H1 (cell line): ENCODE results near the gene GID8. TPM values are rescaled to one million over a fixed set of nuclear protein-coding genes. Genes with fewer than 3 reads are reported as not detected.

Experiments
- BCL11A ChIP-seq, 2 experiments: IDR thresholded peaks; one replicate each; pipeline ENCODE4 v1.6.1; 2011; ENCODE audit warnings: low read depth in 2 of 2, low read length in 2 of 2, mild to moderate bottlenecking in 2 of 2
- CEBPB ChIP-seq: IDR thresholded peaks from 2 replicates; pipeline ENCODE4 v1.6.1; 2012; ENCODE audit warnings: low read depth, low read length
- CHD1 ChIP-seq: IDR thresholded peaks from 2 replicates; pipeline ENCODE4 v1.6.1; 2012; ENCODE audit warnings: low read depth, low read length, improper control_type of control experiment
- EP300 ChIP-seq, 2 experiments: IDR thresholded peaks; 1 replicate in 1 of 2; 2 replicates in 1 of 2; pipeline ENCODE4 v1.6.1; 2011 to 2012; ENCODE audit warnings: low read depth in 2 of 2, low read length in 2 of 2, mild to moderate bottlenecking in 2 of 2, borderline replicate concordance in 1 of 2, inconsistent platforms in 1 of 2, moderate library complexity in 1 of 2
- EZH2 ChIP-seq: fragments of 200-600 bp; sonication (generic); IDR thresholded peaks from 2 replicates; pipeline ENCODE4 v1.7.1; 2012; ENCODE audit warnings: low read depth, mild to moderate bottlenecking, moderate library complexity, low read length, inconsistent platforms; ENCODE audit not compliant: severe bottlenecking
- HDAC2 ChIP-seq, 2 experiments: fragments of 300-600 bp in 1 of 2; sonication (generic) in 1 of 2; IDR thresholded peaks; 2 replicates each; pipeline ENCODE4 v1.6.1; 2011 to 2012; ENCODE audit warnings: low read depth in 2 of 2, low read length in 2 of 2, mild to moderate bottlenecking in 2 of 2, moderate library complexity in 2 of 2, borderline replicate concordance in 1 of 2, inconsistent platforms in 1 of 2
- NRF1 ChIP-seq: IDR thresholded peaks from 2 replicates; pipeline ENCODE4 v1.6.1; 2011; ENCODE audit warnings: mild to moderate bottlenecking, low read depth, low read length, improper control_type of control experiment
- RFX5 ChIP-seq: IDR thresholded peaks from 2 replicates; pipeline ENCODE4 v1.6.1; 2011; ENCODE audit warnings: low read depth, low read length, improper control_type of control experiment, borderline replicate concordance
- SIX5 ChIP-seq: IDR thresholded peaks from 2 replicates; pipeline ENCODE4 v1.6.1; 2011; ENCODE audit warnings: mild to moderate bottlenecking, low read depth, low read length
- polyA plus RNA-seq, 7 experiments: library from polyadenylated mRNA; depleted of rRNA in 3 of 7; stranded (reverse) in 5 of 7; unstranded in 2 of 7; fragments of >200 nt in 5 of 7; fragments of 200-250 nt in 2 of 7; gene quantifications; 1 replicate in 5 of 7; 2 replicates in 1 of 7; 4 replicates in 1 of 7; pipeline versions ENCODE4 v1.2.1 to v1.2.3, GENCODE V29; 2011 to 2013; ENCODE audit warnings: missing spikeins in 2 of 7, mixed read lengths in 2 of 7
- total RNA-seq: library from RNA; stranded (reverse); fragmentation: NEBNext Ultra II Directional; extraction: Animal tissue kit (Norgen Biotek cat#: 25700); gene quantifications from 2 replicates; pipeline ENCODE4 v1.2.1, GENCODE V29; 2021
- TF ChIP-seq, protein P1 (sequence below): fragments of 300-600 bp; sonication (generic); IDR thresholded peaks from 2 replicates; pipeline ENCODE4 v1.7.1; 2012; ENCODE audit warnings: low read length, moderate library complexity, mild to moderate bottlenecking, inconsistent platforms; ENCODE audit not compliant: insufficient replicate concordance
- TF ChIP-seq, protein P2 (sequence below): IDR thresholded peaks from 2 replicates; pipeline ENCODE4 v1.6.1; 2012; ENCODE audit warnings: inconsistent platforms

The GID8 gene
- total and polyA plus RNA-seq, 2 of the 8 experiments (the other 6 are each of a cell fraction or from before 2014, with no cell fraction given), result 39.7 to 72.9 TPM

DNA sequence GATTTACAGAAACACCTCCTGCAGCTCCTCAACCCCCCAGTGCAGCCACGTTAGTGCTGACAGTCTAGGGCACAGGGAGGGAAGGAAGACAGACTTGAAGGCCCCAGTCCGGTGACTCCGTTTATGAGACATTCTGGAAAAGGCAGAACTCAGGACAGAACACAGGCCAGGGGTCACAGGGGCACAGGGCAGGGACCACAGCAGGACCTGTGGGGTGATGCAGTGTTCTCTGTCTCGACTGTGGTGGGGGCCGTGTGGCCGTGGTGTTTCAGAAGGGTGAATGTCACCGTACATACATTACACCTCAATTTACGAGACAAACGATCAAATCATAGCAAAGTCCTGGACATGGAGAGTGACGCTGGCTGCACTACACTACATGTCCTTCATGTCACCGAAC lies 57.5 kb downstream of the GID8 start (continued):
- TF ChIP-seq, protein P1, sequence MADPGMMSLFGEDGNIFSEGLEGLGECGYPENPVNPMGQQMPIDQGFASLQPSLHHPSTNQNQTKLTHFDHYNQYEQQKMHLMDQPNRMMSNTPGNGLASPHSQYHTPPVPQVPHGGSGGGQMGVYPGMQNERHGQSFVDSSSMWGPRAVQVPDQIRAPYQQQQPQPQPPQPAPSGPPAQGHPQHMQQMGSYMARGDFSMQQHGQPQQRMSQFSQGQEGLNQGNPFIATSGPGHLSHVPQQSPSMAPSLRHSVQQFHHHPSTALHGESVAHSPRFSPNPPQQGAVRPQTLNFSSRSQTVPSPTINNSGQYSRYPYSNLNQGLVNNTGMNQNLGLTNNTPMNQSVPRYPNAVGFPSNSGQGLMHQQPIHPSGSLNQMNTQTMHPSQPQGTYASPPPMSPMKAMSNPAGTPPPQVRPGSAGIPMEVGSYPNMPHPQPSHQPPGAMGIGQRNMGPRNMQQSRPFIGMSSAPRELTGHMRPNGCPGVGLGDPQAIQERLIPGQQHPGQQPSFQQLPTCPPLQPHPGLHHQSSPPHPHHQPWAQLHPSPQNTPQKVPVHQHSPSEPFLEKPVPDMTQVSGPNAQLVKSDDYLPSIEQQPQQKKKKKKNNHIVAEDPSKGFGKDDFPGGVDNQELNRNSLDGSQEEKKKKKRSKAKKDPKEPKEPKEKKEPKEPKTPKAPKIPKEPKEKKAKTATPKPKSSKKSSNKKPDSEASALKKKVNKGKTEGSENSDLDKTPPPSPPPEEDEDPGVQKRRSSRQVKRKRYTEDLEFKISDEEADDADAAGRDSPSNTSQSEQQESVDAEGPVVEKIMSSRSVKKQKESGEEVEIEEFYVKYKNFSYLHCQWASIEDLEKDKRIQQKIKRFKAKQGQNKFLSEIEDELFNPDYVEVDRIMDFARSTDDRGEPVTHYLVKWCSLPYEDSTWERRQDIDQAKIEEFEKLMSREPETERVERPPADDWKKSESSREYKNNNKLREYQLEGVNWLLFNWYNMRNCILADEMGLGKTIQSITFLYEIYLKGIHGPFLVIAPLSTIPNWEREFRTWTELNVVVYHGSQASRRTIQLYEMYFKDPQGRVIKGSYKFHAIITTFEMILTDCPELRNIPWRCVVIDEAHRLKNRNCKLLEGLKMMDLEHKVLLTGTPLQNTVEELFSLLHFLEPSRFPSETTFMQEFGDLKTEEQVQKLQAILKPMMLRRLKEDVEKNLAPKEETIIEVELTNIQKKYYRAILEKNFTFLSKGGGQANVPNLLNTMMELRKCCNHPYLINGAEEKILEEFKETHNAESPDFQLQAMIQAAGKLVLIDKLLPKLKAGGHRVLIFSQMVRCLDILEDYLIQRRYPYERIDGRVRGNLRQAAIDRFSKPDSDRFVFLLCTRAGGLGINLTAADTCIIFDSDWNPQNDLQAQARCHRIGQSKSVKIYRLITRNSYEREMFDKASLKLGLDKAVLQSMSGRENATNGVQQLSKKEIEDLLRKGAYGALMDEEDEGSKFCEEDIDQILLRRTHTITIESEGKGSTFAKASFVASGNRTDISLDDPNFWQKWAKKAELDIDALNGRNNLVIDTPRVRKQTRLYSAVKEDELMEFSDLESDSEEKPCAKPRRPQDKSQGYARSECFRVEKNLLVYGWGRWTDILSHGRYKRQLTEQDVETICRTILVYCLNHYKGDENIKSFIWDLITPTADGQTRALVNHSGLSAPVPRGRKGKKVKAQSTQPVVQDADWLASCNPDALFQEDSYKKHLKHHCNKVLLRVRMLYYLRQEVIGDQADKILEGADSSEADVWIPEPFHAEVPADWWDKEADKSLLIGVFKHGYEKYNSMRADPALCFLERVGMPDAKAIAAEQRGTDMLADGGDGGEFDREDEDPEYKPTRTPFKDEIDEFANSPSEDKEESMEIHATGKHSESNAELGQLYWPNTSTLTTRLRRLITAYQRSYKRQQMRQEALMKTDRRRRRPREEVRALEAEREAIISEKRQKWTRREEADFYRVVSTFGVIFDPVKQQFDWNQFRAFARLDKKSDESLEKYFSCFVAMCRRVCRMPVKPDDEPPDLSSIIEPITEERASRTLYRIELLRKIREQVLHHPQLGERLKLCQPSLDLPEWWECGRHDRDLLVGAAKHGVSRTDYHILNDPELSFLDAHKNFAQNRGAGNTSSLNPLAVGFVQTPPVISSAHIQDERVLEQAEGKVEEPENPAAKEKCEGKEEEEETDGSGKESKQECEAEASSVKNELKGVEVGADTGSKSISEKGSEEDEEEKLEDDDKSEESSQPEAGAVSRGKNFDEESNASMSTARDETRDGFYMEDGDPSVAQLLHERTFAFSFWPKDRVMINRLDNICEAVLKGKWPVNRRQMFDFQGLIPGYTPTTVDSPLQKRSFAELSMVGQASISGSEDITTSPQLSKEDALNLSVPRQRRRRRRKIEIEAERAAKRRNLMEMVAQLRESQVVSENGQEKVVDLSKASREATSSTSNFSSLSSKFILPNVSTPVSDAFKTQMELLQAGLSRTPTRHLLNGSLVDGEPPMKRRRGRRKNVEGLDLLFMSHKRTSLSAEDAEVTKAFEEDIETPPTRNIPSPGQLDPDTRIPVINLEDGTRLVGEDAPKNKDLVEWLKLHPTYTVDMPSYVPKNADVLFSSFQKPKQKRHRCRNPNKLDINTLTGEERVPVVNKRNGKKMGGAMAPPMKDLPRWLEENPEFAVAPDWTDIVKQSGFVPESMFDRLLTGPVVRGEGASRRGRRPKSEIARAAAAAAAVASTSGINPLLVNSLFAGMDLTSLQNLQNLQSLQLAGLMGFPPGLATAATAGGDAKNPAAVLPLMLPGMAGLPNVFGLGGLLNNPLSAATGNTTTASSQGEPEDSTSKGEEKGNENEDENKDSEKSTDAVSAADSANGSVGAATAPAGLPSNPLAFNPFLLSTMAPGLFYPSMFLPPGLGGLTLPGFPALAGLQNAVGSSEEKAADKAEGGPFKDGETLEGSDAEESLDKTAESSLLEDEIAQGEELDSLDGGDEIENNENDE, result no peak
- TF ChIP-seq EP300 (IDR thresholded peaks at IDR 0.05; ENCODE audit: borderline replicate concordance in 1 of 2, low read depth in 2 of 2, low read length in 2 of 2) (no peak), RFX5 (no peak), SIX5 (no peak), NRF1 (no peak), BCL11A (IDR thresholded peaks at IDR 0.05; ENCODE audit: low read depth in 2 of 2, low read length in 2 of 2) (no peak), HDAC2 (IDR thresholded peaks at IDR 0.05; ENCODE audit: borderline replicate concordance in 1 of 2, low read depth in 2 of 2, low read length in 2 of 2) (no peak), CHD1 (no peak), CEBPB (no peak), EZH2 (no peak)
- TF ChIP-seq, protein P2, sequence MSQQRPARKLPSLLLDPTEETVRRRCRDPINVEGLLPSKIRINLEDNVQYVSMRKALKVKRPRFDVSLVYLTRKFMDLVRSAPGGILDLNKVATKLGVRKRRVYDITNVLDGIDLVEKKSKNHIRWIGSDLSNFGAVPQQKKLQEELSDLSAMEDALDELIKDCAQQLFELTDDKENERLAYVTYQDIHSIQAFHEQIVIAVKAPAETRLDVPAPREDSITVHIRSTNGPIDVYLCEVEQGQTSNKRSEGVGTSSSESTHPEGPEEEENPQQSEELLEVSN, result no peak
